HG02981 (cell line): Measurements from ENCODE around the gene DRD2.

Experiments
- ATAC-seq: cut with Tn5 transposase; IDR thresholded peaks from one replicate; pipeline ENCODE4 v1.9.1; 2021; ENCODE audit warnings: mild to moderate bottlenecking, moderate library complexity; ENCODE audit not compliant: unreplicated experiment

DRD2 gene

DNA sequence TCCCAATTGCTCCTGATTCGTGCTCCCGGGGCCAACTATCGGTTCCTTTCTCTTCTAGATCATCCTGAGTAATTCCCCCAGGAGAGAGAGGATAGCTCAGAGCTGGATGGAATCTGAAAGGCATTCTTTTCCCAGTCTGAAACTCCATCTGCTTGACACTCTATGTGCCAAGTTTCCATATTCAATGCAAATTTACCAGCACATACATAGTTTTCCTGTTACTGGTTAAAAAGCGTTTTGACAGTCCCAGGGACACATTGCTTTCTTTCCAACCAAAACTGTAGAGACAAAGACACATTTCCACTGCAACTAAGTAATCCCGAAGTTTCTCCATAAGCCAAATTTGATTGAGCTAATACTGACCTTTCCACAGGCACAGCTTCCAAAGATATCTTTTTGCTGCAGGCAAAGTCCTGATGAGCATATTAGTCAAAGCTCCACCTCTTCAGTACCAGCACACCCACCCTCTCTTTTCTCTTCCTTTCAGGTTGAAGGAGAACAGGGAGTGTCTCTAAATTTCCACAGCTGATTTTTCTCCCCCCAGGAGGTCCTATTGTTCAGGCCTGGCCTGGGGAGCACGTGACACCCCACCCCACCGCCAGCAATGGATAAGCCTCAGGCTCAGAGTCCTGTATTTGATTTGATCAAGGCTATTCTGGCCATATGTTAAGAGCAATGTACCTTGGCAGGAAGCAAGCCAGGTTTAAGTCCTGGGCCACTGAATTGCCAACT is 97.4 kb downstream of the DRD2 start:
- ATAC-seq, result no peak

DNA sequence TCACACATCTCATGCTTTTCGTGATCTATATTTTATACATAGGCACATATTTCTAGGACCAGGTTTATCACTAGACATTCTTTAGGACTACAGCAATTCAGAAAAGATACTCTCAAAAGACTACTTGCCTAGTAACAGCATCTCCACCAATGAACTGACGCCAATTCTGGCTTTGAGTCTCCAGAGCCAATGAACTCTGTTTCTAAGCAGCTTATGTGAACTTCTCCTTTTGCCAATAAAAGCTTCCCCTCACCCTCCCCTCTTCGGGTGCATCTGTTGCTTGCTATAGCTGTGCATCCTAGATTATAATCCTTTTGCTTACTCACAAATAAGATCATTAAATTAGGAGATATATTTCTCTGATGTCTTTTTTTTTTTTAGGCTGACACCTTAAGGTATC is 99.0 kb downstream of the DRD2 start:
- ATAC-seq, result no peak

DNA sequence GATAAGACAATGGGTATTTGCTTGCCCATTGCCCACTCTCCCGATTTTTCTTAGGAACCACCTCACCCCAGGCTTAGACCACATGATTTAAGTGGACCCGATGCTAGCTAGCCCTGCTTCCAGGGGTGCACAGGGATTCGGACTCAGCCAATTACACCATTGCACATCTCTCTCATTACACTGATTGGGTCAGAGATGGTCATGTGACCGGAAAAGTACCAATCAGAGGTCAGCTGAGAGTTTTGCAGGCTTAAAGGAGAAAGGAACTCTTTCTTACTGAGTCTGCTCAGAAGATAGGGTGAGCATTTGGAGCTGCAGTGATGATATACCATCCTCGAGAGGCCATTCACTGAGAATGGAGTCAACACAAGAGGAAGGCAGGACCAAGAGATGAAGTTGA is 99.8 kb downstream of the DRD2 start:
- no peak for ATAC-seq

DNA sequence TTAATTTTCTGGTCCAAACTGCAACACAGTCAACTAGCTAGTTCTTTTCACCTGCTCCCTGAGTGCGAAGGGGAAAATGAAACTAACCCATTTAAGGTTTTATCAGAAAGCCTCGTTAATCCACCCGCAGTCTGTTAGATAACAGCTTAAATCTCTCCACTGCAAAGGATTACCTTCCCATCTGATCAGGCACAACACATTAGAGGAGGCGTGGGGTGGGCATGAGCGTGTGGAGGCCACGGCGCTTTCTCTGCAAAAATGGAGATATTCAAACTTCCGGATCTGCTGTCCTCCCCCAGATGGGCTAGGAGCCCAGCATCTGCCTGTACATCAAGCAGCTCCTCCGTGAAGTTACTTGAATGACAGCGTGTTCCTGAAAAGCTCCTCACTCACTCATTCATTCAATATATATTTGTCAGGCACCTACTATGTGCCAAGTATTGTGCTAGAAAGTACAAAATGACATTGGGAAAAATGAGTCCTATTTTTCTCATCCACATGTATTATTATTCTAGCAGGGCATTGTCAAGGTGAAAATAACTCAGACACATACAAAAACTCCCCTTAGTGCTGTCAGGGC is 101.1 kb downstream of the DRD2 start:
- no peak for ATAC-seq

DNA sequence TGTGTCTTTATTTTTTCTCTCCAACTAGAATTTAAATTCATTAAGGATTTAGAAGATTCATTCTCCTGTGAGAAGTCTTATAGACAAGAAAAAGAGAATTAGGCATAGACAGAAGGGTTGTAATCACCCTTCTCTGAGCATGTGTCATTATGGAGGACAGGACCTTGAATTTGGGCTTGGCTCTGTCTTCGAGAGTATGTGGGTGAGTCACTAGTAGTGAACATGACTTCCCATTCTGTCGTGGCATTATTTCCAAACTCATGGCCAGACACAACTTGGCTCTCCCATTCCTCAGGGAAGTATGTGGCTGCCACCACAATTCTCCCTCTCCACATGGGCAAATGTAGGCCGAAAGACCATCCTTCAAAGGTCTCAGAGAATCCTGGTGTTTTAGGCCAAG is 101.9 kb downstream of the DRD2 start:
- ATAC-seq, result no peak

DNA sequence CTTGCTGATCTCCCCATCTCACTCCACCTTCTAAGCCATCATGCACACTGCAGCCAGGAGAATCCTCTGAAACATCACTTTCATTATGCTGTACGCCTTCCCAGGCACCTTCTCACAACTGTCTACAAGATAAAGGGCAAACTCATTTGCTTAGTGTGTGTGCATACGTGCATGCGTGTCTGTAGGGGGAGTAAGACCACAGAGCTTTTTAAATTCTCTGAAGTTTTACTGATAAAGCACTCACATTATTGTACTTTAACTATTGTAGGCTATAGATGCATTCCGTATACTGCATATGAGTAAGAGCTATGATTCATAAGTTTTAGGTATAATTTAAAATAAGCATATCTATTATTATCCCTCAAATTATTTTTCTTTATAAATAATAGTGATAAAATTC is 102.9 kb downstream of the DRD2 start:
- no peak for ATAC-seq

DNA sequence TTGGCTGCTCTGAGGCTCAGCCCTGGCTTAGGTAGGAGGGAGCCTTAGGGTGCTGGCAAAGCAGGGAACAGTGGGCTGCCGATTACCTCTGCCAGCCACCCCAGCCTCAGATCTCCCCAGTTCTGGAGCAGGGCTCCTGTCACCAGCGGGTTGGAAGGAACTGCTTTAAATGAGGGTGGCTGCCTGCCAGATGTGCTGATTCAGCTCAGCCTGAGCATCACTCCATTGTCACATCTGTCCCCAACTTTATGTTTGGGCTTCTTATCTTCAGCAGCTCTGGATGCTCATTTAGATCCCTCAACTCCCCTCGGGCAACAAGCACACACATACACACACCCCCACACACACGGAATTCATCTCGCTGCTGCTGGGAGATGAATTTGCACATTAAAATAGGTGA is 104.6 kb downstream of the DRD2 start:
- ATAC-seq, result no peak

DNA sequence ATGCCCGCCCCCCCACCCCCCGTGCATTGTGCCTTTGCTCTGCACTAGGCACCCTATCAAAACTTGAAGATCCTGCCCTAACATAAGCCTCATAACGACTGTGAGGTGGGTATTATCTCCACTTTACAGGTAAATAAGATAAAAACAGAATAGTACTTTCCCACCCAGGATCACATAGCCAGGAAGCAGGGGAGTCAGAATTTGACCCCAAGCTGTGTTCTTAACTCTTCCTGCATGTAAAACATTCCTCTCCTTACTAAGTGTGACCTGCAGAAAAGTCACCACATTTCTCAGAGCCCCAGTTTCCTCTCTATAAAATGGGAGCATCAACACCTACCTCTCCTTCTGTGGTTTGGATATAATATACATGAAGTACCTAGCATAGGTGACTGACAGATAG is 105.8 kb downstream of the DRD2 start:
- ATAC-seq, result no peak

DNA sequence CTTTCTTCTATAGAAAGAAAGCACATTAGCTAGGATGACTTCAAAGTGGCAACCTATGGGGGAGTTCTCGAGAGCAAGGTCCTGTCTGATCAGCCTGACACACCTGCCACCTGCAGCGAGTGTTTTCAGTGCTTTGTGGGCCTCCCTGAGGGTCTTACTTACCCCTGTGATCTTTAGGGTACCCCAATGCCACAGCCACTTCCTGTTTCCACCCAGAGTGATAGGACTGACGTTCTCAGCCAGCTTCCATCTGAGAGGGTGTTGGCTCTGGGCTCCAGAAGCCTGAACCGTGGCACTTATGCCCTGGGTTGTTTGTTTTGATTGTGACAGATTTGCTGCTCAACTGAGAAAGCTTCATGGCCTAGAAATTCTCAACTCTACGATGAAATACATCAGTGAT is 109.3 kb downstream of the DRD2 start:
- no peak for ATAC-seq

DNA sequence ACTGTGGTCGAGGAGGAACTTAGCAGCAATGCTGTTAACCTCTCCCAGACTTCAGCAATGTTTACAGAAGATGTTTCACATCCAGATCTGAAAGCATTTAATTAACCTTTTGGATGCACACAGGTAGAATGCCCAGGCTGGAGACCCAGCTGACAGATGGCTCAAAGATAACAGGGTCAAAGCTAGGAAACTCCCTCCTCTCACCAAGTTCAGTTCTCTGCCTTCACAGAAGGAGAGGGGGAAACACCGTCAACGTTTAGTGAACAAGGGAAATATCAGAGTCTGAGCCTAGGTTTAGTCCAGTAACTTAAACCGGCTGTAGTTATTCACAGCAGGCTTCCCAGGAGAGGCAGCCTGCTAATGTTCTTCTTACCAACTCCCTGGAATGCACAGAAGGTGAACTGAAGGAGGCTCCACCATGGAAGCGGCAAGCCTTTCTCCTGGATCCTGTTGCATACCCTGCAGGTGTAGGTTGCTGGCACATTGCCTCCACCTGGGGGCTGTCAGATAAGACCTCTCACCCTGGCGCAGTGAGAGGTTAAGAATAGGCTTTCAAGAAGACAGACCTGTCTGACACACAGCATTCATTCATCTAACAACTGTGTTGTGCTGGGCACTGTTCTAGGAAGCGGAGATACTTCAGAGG is 111.1 kb downstream of the DRD2 start:
- ATAC-seq, result no peak

DNA sequence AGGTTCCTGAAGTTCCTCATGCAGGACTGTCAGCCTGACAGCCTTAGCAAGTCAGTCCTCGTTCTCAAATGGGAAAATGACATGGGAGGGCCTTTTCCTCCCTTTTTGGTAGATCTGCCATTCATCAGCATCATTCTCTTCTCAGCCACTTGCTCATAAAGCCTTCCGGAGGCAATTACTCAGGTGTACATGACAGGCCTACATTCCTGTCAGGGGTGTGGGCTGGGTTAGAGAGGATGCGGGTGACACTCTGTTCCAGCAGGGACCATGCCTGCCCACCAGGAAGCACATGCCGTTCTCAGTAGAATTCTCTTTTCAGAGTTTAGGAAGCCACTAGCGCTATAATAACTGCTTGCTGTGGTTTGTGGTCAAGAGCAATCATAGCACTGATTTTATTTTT is 111.8 kb downstream of the DRD2 start:
- ATAC-seq, result no peak
